PC-3 (cell line): ENCODE measurements around the gene SCUBE3.

ENCODE experiments used
- EZH2 ChIP-seq: fragments of 300-600 bp; sonication (generic); IDR thresholded peaks from one replicate; pipeline ENCODE4 v1.6.1; 2017; ENCODE audit warnings: antibody characterized with exemption, mild to moderate bottlenecking, low read length; ENCODE audit not compliant: unreplicated experiment
- EZH2phosphoT487 ChIP-seq: fragments of 300-600 bp; sonication (generic); IDR thresholded peaks from 2 replicates; pipeline ENCODE4 v1.6.1; 2018; ENCODE audit warnings: mild to moderate bottlenecking, antibody characterized with exemption, low read length, borderline replicate concordance
- TF ChIP-seq, protein P1 (sequence below): fragments of 300-600 bp; sonication (generic); conservative IDR thresholded peaks from 2 replicates; pipeline ENCODE4 v1.5.1; 2017; ENCODE audit warnings: antibody characterized with exemption, low read depth, mild to moderate bottlenecking, low read length

- TF ChIP-seq, protein P1, sequence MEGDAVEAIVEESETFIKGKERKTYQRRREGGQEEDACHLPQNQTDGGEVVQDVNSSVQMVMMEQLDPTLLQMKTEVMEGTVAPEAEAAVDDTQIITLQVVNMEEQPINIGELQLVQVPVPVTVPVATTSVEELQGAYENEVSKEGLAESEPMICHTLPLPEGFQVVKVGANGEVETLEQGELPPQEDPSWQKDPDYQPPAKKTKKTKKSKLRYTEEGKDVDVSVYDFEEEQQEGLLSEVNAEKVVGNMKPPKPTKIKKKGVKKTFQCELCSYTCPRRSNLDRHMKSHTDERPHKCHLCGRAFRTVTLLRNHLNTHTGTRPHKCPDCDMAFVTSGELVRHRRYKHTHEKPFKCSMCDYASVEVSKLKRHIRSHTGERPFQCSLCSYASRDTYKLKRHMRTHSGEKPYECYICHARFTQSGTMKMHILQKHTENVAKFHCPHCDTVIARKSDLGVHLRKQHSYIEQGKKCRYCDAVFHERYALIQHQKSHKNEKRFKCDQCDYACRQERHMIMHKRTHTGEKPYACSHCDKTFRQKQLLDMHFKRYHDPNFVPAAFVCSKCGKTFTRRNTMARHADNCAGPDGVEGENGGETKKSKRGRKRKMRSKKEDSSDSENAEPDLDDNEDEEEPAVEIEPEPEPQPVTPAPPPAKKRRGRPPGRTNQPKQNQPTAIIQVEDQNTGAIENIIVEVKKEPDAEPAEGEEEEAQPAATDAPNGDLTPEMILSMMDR: no peak
- TF ChIP-seq EZH2 (no peak), EZH2phosphoT487 (no peak)
Observed at GRCh38 chr6:35283361-35283760, 69.6 kb downstream of the SCUBE3 start.
